Nucleus accumbens (tissue), 56 donors: ENCODE measurements around the gene PLEKHN1.
A peak's percentile ranks its signal among the peaks of the same experiment; 100 is the strongest.
"Not testable (repeated sequence)": the region's sequence is repeated elsewhere in the genome, so short reads cannot be mapped to it uniquely, and the experiment has no call there.

Experiments
- DNase-seq, 56 donors: peaks; one replicate each; lab custom pipeline; 2025; lab: John Stamatoyannopoulos, UW

The PLEKHN1 gene

GRCh38 chr1:983798-984475 is 17.7 kb downstream of the PLEKHN1 start:
- peak in 28 of 56 donors; percentile 7 to 64 (median 26) for DNase-seq

- no peak for DNase-seq
These were observed 18.2 kb downstream of the PLEKHN1 start for GRCh38 chr1:984476-984814.

GRCh38 chr1:985126-985525 is 18.8 kb downstream of the PLEKHN1 start:
- no peak for DNase-seq

- DNase-seq = not testable (repeated sequence)
These were observed 21.8 kb downstream of the PLEKHN1 start for GRCh38 chr1:988061-988460.

GRCh38 chr1:991275-991674 is 25.0 kb downstream of the PLEKHN1 start:
- not testable (repeated sequence) for DNase-seq

GRCh38 chr1:991895-992294 is 25.6 kb downstream of the PLEKHN1 start:
- DNase-seq = no peak

GRCh38 chr1:992362-992761 is 26.1 kb downstream of the PLEKHN1 start:
- no peak for DNase-seq

GRCh38 chr1:993379-993995 is 27.2 kb downstream of the PLEKHN1 start:
- no peak for DNase-seq

- not testable (repeated sequence) for DNase-seq
These were observed 28.3 kb downstream of the PLEKHN1 start for GRCh38 chr1:994546-994945.

GRCh38 chr1:995665-996633 is 29.7 kb downstream of the PLEKHN1 start:
- DNase-seq = no peak

- DNase-seq = no peak
These were observed 30.8 kb downstream of the PLEKHN1 start for GRCh38 chr1:996851-997712.

GRCh38 chr1:997713-997992 is 31.4 kb downstream of the PLEKHN1 start:
- no peak for DNase-seq

GRCh38 chr1:997993-998744 is 31.9 kb downstream of the PLEKHN1 start:
- peak in 2 of 56 donors; percentile 18 to 25 for DNase-seq

- peak in 8 of 56 donors; percentile 17 to 71 (median 32) for DNase-seq
These were observed 32.4 kb downstream of the PLEKHN1 start for GRCh38 chr1:998745-998994.

- peak in 2 of 56 donors; percentile 35 to 70 for DNase-seq
These were observed 32.9 kb downstream of the PLEKHN1 start for GRCh38 chr1:998995-999724.

- peak in 50 of 56 donors; percentile 12 to 91 (median 70) for DNase-seq
These were observed 33.6 kb downstream of the PLEKHN1 start, which contains the start of gene HES4 for GRCh38 chr1:999725-1000356. TSS of gene HES4 (minus strand) at chr1:1000097. CDS start at chr1:999973, 124 bp downstream.

- DNase-seq = peak in 38 of 56 donors; percentile 27 to 86 (median 60)
These were observed 34.2 kb downstream of the PLEKHN1 start for GRCh38 chr1:1000357-1001056.
